Measurements from ENCODE around the gene RASAL2.
"Not testable (repeated sequence)": the region's sequence is repeated elsewhere in the genome, so short reads cannot be mapped to it uniquely, and the experiment has no call there.

The RASAL2 gene

DNA sequence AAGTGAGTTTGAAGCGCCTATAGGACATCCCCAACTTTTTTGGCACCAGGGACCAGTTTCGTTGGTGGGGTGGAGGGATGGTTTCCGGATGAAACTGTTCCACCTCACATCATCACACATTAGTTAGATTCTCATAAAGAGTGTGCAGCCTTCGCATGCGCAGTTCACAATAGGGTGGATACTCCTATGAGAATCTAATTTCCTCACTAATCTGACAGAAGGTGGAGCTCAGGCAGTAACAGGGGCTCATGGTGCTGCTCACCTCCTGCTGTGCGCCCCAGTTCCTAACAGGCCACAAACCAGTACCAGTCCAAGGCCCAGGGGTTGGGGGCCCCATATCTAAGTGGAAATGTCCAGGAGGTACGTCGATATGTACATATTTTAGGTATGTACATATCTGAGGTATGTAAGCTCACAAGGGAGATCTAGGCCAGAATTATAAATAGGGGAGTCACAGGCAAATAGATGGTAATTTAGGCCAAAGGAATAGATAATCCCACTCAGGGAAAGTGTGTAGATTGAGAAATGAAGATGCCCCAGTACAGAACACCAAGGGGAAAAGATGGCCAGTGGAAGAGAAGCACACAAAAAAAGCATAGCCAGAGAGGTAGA, 27.5 kb upstream of the RASAL2 start:
- Histone ChIP-seq H3K27ac (peak overlapping the region in 2 of 21 experiments; percentile 32 to 56), H3K4me3 (no peak overlapping the region)

DNA sequence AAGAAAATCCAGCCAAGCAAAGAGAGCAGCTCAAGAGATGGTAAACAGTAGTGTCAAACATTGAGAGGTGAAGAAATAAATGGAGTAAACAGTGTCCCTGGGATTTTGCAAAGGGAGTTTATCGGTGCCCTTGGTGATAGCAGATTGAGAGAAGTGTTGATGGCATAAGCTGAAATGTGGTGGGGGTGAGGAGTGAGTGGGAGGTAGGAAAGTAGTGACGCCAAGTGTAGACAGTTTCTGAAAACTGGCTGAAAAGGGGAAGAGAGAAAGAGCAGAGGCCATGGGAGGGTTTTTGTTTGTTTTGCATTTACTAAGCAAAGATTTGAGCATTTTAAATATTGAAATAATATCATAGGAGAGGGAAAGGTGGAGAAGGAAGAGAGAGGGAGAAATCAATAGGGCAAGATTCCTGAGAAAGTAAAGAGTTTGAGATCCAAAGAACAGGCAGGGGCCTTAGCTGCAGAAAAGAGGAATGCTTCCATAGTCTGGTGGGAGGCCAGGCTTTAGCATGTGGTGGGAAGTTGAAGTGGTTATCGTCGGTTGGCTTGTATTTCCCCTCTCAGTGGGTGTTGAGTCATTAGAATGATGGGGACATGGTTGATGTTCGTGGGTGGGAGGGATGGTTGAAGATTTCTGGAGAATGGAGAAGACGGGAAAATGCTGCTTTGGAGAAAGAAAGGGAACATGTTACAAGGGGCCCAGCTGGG, 26.8 kb upstream of the RASAL2 start:
- H3K4me3 ChIP-seq: no peak overlapping the region
- peak overlapping the region in 5 of 21 experiments; percentile 2 to 56 (median 24) for H3K27ac ChIP-seq

DNA sequence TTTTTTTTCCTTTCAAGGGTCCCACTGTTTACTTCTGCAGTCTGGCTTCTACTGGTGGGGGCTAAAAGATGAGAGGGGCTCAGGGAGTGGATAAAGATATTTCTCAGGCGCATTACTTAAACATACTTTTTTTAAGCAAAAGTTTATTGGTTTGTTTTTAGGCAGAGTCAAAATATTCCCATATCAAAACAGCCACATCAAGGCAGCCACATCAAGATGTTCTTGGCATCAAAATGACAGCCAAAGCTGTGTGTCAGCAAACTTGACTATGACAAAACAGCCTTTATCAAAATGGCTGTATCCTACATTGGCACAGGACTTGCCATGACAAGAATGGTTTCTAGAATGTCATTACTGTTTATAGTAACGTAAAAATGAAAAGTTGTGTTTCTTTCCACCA, 22.1 kb upstream of the RASAL2 start:
- Histone ChIP-seq H3K27ac (no peak overlapping the region), H3K4me3 (no peak overlapping the region)

DNA sequence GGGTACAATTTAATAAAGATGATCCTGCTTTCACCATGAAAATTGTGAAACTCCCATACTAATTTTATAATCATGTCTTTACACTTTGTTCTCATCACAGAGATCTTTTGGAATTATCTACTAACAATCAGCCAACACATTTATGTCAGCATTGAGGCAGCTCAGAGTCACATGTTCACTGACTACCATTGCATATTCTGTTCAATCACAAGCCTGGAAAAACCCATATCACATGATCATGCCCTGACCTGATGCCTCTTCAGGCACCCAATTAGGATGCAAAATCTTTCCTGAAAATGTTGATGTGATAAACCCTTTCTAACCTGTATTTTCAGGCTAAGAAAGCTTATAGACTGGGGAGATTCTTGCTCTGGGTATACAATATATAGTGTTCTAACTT, 21.6 kb upstream of the RASAL2 start:
- no peak overlapping the region for H3K4me3 ChIP-seq
- H3K27ac ChIP-seq: no peak overlapping the region

DNA sequence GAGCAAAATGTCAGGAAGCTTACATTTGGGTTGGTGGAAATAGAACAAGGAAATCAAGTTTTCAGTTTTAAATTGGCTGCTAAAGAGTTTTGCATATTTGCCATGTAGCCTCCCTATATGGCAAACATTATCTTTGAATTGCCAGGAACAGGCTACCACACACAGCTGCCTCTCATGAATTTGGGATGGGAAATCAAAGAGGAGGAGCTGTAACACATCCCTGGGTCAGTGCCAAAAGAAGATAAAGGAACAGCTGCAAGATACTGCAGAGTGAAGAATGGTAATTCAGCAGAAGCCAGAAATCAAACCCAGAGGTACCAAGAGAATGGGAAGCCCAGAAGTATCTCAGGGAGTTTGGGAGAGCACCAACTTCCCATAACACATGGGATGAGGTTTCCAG, 18.6 kb upstream of the RASAL2 start:
- Histone ChIP-seq H3K27ac (no peak overlapping the region), H3K4me3 (no peak overlapping the region)

GRCh38 chr1:178076607-178077006, 17.3 kb upstream of the RASAL2 start:
- H3K27ac ChIP-seq: no peak overlapping the region
- H3K4me3 ChIP-seq: no peak overlapping the region

DNA sequence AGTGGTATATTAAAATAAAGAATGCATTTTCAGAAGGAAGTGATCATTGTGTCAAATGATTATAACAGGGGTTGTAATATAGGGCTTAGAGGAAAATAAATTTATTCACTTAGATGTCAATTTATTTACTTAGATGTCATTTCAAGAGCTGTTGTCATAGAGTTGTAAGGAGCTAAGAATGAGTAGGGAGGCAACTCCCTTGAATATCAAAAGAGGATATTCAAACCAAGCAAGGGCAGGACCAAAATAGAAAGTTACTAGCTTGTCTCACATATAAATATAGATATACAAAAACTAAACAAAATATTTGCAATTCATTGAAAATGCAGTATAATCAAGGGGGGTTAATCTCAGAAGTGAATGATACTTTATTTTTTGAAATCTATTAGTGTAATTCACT, 16.0 kb upstream of the RASAL2 start:
- Histone ChIP-seq H3K27ac (no peak overlapping the region), H3K4me3 (no peak overlapping the region)

DNA sequence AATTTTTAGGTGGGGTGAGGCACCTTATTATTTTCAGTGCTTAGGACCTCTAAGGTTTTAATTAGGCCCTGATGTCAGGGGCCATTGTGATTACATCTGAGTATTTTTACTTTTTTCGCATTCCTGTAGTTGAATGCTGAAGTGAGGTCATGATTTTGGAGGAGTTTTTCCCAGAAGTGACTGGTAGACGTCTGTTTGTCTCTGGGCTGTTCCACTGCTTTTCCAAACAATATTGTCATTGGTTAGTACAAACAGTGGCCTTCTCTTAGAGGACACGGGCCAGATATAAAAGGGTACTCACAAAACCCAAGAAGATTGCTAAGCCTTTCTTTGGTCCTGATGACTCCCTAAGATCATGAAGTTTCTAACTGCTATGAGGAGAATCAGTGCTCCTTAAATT, 7.6 kb upstream of the RASAL2 start:
- peak overlapping the region in 3 of 21 experiments; percentile 21 to 50 (median 23) for H3K27ac ChIP-seq
- H3K4me3 ChIP-seq: no peak overlapping the region

- H3K4me3 ChIP-seq: no peak overlapping the region
- H3K27ac ChIP-seq: peak overlapping the region in 2 of 21 experiments; percentile 42 to 50
Measured at GRCh38 chr1:178086766-178087165, 7.1 kb upstream of the RASAL2 start.

GRCh38 chr1:178088651-178089050, 5.3 kb upstream of the RASAL2 start:
- no peak overlapping the region for H3K4me3 ChIP-seq
- no peak overlapping the region for H3K27ac ChIP-seq

- H3K27ac ChIP-seq, H3K4me3 ChIP-seq: not testable (repeated sequence)
Measured at GRCh38 chr1:178091454-178091853, 2.5 kb upstream of the RASAL2 start.

- Histone ChIP-seq H3K4me3 (peak overlapping the region in 2 of 7 experiments; percentile 82 to 99), H3K27ac (peak overlapping the region in 6 of 21 experiments; percentile 80 to 93 (median 91))
Measured at GRCh38 chr1:178091986-178092745, 1.7 kb upstream of the RASAL2 start.

- Histone ChIP-seq H3K4me3 (peak overlapping the region; percentile 82 to 99 (median 91)), H3K27ac (peak overlapping the region in 19 of 21 experiments; percentile 25 to 97 (median 89))
Measured at GRCh38 chr1:178092878-178093493, 918 bp upstream of the RASAL2 start.

DNA sequence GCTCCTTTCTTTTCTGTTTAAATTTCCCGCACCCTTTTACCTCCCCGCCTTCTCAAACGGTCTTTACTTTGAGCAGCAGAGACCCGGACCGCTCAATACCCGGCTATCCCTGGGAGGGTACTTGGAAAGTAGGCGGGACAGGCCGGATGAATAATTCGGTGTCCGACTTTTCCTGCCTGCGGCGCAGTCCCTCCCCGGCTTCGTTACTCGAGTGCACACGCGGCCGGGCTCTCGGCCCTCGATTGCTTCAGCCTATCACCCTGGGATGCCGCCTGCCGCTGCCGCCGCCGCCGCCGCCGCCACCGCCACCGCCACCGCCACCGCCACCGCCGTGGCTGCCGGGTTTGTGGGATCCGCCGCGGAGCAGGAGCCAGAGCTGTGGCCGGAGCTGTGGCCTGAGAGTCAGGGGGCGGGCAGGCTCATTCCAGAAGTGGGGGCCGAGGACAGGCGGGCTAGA, 382 bp upstream of the RASAL2 start:
- Histone ChIP-seq H3K27ac (peak overlapping the region; percentile 58 to 97 (median 87)), H3K4me3 (peak overlapping the region; percentile 82 to 99 (median 91))

DNA sequence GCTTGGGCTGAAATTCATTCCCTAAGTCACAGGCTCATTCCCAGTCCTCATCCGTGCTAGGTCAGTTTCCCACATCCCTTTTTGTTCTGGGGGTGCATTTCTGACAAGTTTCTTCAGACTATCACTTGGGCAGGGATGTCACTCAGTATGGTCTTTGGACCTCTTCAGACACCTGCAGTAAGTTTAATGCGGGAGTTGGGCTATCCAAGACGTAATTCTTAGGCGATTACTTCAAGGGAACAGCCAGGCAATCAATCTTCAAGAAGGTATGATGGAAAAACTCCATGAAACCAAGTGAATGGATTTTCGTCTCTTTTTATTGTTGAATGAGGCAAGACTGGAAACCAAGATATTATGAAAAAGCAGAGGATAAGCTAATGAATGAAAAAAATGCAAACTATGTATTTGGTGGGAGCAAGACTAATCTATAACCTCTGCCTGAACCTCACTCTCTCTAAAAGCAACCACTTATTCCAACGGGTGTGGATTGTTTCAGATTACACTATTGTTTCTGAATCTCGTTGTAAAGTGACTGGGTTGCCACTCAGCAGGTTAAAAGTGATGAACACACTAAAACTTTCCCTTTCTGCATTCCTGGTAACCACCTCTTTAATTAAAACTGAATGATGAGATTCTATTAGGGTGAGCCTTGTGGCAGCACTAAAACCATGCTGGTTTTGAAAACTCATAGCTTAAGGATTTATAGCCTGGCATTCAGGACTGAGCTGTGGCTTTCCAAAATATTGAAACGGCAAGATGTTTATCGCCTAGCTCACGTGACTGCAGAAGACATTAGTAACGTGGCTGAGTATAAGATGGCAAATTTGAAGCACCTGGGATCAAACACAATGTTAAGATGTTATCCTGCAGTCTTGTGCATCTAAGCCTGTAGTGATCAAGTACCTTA, 1.1 kb downstream of the RASAL2 start:
- H3K4me3 ChIP-seq: peak overlapping the region; percentile 82 to 99 (median 91)
- H3K27ac ChIP-seq: peak overlapping the region in 20 of 21 experiments; percentile 58 to 97 (median 88)

DNA sequence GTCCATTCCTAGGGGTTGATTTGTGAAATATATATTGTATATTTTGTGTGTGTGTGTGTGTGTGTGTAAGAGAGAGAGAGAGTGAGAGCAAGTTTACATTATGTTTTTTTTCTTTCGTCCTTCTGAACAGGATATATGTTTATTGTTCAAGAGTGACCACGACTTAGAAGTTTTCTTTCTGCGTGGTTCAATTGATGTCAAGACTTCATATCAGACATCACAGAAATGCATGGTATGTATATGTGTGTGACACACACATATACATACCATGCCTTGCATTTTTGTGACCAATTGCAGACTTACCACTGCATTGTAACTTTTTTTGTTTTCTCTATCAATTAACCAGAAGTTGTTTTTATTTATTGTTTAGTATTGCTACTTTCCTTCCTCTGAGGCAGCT, 2.5 kb downstream of the RASAL2 start:
- H3K27ac ChIP-seq: no peak overlapping the region
- H3K4me3 ChIP-seq: peak overlapping the region in 1 of 7 experiments; percentile 91

- Histone ChIP-seq H3K27ac (peak overlapping the region in 2 of 21 experiments; percentile 13 to 16), H3K4me3 (no peak overlapping the region)
Measured at GRCh38 chr1:178098262-178098661, 4.4 kb downstream of the RASAL2 start.

GRCh38 chr1:178101266-178101630, 7.3 kb downstream of the RASAL2 start:
- H3K27ac ChIP-seq: no peak overlapping the region
- H3K4me3 ChIP-seq: no peak overlapping the region

DNA sequence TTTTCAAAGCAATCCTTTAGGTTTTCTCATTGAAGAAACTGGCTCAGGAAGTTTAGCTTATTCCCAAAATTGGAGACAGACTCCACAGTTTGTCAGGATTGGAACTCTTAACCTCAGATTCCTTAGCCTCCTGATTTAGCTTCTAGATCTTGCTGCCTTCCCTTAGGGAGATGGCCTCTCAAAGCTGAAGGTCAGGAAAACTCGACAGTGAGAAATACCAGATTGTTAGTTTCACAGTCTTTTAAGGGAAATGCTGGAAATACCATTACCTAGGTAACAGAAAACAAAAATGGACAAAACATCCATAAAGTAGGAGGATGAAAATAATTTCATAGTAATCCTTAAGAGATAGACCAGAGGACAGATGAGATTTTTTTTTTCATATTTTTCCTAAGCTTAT, 7.8 kb downstream of the RASAL2 start:
- H3K4me3 ChIP-seq: no peak overlapping the region
- H3K27ac ChIP-seq: no peak overlapping the region

All from skin epidermis (tissue), 12 donors.